ENCODE data around the gene DNAJC16. TPM values are rescaled to one million over a fixed set of nuclear protein-coding genes. Genes with fewer than 3 reads are reported as not detected.

DNAJC16 gene
- total and polyA plus RNA-seq, 2 of the 4 experiments (the other 2 are of a cell fraction), result 8.0 to 13.1 TPM

- Histone ChIP-seq H4K8ac (ENCODE audit: low read depth in 2 of 2, low read length in 2 of 2) (no peak overlapping the region), H3K18ac (ENCODE audit: low read depth, low read length) (no peak overlapping the region), H4K20me1 (ENCODE audit: insufficient read depth, low read length) (no peaks in the 10 kb centered on the region), H3K14ac (replicated peaks; ENCODE audit: low read depth, low read length) (no peak overlapping the region), H3K4me1 (ENCODE audit: control insufficient read depth, insufficient read depth, low read length) (no peaks in the 10 kb centered on the region; the same call in 1 of the 2 replicates), H2AK5ac (ENCODE audit: low read depth, low read length) (no peak overlapping the region), H2BK20ac (ENCODE audit: low read depth, low read length) (no peak overlapping the region), H3K9me3 (ENCODE audit: control insufficient read depth, insufficient read depth, low read length) (no peaks in the 10 kb centered on the region), H2AFZ (replicated peaks; ENCODE audit: low read length, poor library complexity) (no peak overlapping the region), H2AK9ac (replicated peaks; ENCODE audit: low read depth, low read length, poor library complexity) (no peak overlapping the region), H4K5ac (ENCODE audit: low read depth, low read length) (no peak overlapping the region), H3K4ac (ENCODE audit: low read depth, low read length) (no peak overlapping the region), H2BK120ac (ENCODE audit: low read depth, low read length) (no peak overlapping the region), H3K27me3 (ENCODE audit: control insufficient read depth, insufficient read depth, low read length) (no peaks in the 10 kb centered on the region), H3K9ac (ENCODE audit: low read depth, low read length) (no peak overlapping the region), H3K23ac (ENCODE audit: low read depth, low read length) (no peak overlapping the region), H3K79me1 (ENCODE audit: low read depth in 1 of 2, low read length in 2 of 2) (no peaks in the 10 kb centered on the region), H3K56ac (ENCODE audit: extremely low read depth, insufficient read depth, low read length) (no peak overlapping the region), H3K4me3 (ENCODE audit: insufficient read depth, low read depth, low read length) (no peak overlapping the region), H2BK5ac (ENCODE audit: low read depth, low read length, poor library complexity, severe bottlenecking) (no peak overlapping the region), H3K4me2 (ENCODE audit: low read depth, low read length) (no peak overlapping the region), H3K27ac (ENCODE audit: insufficient read depth, low read length) (no peak overlapping the region), H3K9me1 (ENCODE audit: insufficient read depth, low read length) (no peaks in the 10 kb centered on the region), H2BK15ac (ENCODE audit: low read depth, low read length) (no peak overlapping the region), H4K91ac (ENCODE audit: insufficient read depth, low read depth, low read length) (no peak overlapping the region), H3K36me3 (ENCODE audit: control insufficient read depth, insufficient read depth, low read length) (no peaks in the 10 kb centered on the region)
- DNase-seq (no peak), ATAC-seq (ENCODE audit: low read depth) (no peak)
- WGBS, 2 experiments (ENCODE audit: extremely low coverage in 2 of 2, insufficient read length in 1 of 2), result no CpG with 5 or more reads among the region's 5 CpGs
- no TSS peak for BruUV-seq (replicated peaks)
- dilution Hi-C loops (cut with HindIII; ENCODE audit: low sequenced_read_pairs, unreplicated experiment), result no loop called here
- intact Hi-C loops (cut with micrococcal nuclease), result loop anchor here (1.0 to 5.0 kb wide), 2 partner anchors 106 to 145 kb away; no protein-coding TSS in a partner anchor
- in situ Hi-C loops (cut with MboI; ENCODE audit: low sequenced_read_pairs), result loop anchor here (5.0 kb wide), 1 partner anchor 146 kb away; the partner anchor contains the start of gene TMEM82
- CTCF ChIA-PET, result interaction anchor here (0.6 kb wide), 3 partner anchors 9 to 196 kb away, joined by 3 to 5 read pairs (median 3); no protein-coding TSS in a partner anchor
- TF ChIP-seq MXI1 (IDR thresholded peaks at IDR 0.05; ENCODE audit: borderline replicate concordance, low read depth, low read length) (no peak), RFX5 (IDR thresholded peaks at IDR 0.05; ENCODE audit: low read depth, low read length) (no peak), USF2 (IDR thresholded peaks at IDR 0.05; ENCODE audit: low read depth, low read length) (no peak), SMC3 (IDR thresholded peaks at IDR 0.05; ENCODE audit: low read depth, low read length) (no peak), RCOR1 (IDR thresholded peaks at IDR 0.05; ENCODE audit: insufficient replicate concordance, low read length) (no peak), FOS (IDR thresholded peaks at IDR 0.05; ENCODE audit: low read depth, low read length) (no peak), CTCF (conservative IDR thresholded peaks at IDR 0.05; ENCODE audit: low read depth, low read length) (no peak), BHLHE40 (IDR thresholded peaks at IDR 0.05; ENCODE audit: low read depth, low read length) (no peak), MAZ (IDR thresholded peaks at IDR 0.05; ENCODE audit: borderline replicate concordance, low read depth, low read length) (no peak), ELK1 (IDR thresholded peaks at IDR 0.05; ENCODE audit: borderline replicate concordance, low read depth, low read length) (no peak), CHD1 (IDR thresholded peaks at IDR 0.05; ENCODE audit: low read depth, low read length) (no peak), CEBPB (IDR thresholded peaks at IDR 0.05; ENCODE audit: low read depth, low read length) (no peak)
- POLR2A ChIA-PET (ENCODE audit: unreplicated experiment), result interaction anchor here (0.6 kb wide), 1 partner anchor 72 kb away, joined by 3 read pairs; no protein-coding TSS in a partner anchor
Observed at GRCh38 chr1:15595809-15596617, 69.4 kb downstream of the DNAJC16 start.

Data from IMR-90 (cell line).